RWPE1 (cell line): ENCODE data around the gene PCDHGC3.

Source experiments
- CTCF ChIA-PET: fragments of 350-600 bp; sonication (Branson Sonifier 250); formaldehyde crosslinking; extraction: SDS; loops from one replicate; lab custom pipeline; 2021; lab: Yijun Ruan, JAX
- POLR2A ChIA-PET: fragments of 400-600 bp; formaldehyde crosslinking; extraction: SDS; loops from one replicate; lab custom pipeline; 2020; ENCODE audit warnings: antibody characterized with exemption; ENCODE audit not compliant: low non-redundant PET; lab: Yijun Ruan, JAX
- DNase-seq: peaks from one replicate; pipeline ENCODE4 v3.0.0; 2012; ENCODE audit warnings: low spot score
- H3K27ac ChIP-seq: fragments of 450-650 bp; 2 replicates; pipeline ENCODE4 v1.5.1; 2017
- TF ChIP-seq, protein P1 (sequence below): fragments of 450-650 bp; conservative IDR thresholded peaks from 2 replicates; pipeline ENCODE4 v1.5.1; 2017; ENCODE audit warnings: low read depth, mild to moderate bottlenecking

Gene PCDHGC3

DNA sequence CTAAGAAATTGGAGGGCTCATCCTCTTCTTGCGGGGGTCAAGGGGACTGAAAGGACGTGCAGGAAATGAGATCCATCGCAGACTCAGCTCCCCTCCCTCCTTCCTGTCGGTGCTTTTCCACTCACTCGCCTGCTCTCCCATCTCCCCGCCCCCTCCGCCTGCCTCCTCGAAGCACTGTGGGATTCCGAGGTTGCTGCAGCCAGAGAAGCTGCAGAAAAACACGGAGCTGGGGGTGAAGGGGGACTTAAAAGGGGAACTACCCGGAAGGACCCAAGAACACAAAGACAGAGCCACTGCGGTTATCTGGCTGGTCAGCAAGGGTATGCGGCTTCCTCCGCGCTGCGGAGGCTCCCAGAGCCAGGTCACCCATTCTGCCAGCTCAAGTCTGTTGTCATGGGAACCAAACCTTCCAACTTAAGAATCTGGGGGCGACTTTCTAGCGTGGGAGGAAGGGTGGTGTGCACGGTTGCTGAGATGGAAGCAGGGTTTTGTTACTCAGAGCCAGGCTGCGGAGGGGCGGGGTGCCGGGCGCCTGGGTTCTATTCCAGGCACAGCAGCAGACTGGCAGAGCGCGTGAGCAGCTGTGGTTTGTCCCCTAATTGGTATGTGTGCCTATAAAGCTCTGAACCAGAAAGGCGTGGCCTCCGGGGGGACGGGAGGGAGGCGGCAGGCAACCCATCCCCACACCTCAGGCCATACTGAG is 38.0 kb downstream of the PCDHGC3 start:
- peak overlapping the region; percentile 99 for H3K27ac ChIP-seq
- peak; percentile 63 for DNase-seq
- CTCF ChIA-PET, result interaction anchor here (0.5 to 2.7 kb wide), 9 partner anchors 10 to 303 kb away, joined by 3 to 15 read pairs (median 5); partner anchors contain the start of genes PCDHGC4 and PCDHGC5
- TF ChIP-seq, protein P1, sequence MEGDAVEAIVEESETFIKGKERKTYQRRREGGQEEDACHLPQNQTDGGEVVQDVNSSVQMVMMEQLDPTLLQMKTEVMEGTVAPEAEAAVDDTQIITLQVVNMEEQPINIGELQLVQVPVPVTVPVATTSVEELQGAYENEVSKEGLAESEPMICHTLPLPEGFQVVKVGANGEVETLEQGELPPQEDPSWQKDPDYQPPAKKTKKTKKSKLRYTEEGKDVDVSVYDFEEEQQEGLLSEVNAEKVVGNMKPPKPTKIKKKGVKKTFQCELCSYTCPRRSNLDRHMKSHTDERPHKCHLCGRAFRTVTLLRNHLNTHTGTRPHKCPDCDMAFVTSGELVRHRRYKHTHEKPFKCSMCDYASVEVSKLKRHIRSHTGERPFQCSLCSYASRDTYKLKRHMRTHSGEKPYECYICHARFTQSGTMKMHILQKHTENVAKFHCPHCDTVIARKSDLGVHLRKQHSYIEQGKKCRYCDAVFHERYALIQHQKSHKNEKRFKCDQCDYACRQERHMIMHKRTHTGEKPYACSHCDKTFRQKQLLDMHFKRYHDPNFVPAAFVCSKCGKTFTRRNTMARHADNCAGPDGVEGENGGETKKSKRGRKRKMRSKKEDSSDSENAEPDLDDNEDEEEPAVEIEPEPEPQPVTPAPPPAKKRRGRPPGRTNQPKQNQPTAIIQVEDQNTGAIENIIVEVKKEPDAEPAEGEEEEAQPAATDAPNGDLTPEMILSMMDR, result no peak
- POLR2A ChIA-PET, result interaction anchor here (0.6 to 2.0 kb wide), 2 partner anchors 28 to 38 kb away, joined by 4 to 9 read pairs; partner anchors contain the start of gene PCDHGC3

DNA sequence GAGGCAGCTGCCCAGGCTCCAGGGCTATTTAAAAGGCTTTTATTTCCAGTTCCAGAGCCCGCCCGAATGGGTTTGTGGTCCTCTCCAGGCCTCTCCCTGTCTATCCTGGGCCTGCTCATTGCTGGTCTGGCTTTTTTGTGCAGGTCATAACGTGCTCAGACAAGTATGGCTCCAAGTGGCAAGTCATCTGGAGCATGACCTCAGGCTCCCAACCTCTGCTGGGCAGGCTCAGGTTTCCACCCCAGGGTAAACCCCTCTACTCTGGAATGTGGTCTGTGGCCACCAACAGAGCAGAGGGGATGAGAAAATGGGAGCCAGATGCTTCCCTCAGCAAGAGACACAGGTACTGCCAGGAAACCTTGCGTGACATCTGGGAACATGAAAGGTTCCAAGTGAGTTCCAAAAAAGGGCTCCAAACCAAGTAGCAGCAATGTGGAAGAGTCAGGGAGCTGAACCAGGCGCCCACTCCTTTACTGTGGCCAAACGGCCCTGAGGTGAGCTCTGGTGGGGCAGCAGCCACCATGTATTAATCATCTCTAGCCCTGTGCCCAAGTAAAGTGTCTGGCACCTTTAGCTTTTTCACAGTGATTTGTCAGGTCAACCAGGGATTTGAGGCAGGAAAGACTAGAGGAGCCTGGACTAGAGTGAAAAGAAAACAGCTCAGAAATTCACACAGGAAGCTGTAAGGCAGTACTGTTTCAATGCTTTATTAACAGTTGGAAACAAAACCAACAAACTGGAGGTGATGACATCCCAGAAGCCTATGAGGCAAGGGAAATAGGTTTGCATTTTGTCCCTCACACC is 38.8 kb downstream of the PCDHGC3 start:
- peak; percentile 97 for DNase-seq
- peak overlapping the region; percentile 99 for H3K27ac ChIP-seq
- ChIA-PET CTCF (interaction anchor here (0.5 to 2.7 kb wide), 12 partner anchors 10 to 1398 kb away, joined by 3 to 15 read pairs (median 5); partner anchors contain the start of genes PCDHGB7 and PCDHGC4), POLR2A (interaction anchor here (0.6 to 2.0 kb wide), 2 partner anchors 27 to 39 kb away, joined by 4 to 9 read pairs; partner anchors contain the start of gene PCDHGC3)
- TF ChIP-seq, protein P1, result no peak

DNA sequence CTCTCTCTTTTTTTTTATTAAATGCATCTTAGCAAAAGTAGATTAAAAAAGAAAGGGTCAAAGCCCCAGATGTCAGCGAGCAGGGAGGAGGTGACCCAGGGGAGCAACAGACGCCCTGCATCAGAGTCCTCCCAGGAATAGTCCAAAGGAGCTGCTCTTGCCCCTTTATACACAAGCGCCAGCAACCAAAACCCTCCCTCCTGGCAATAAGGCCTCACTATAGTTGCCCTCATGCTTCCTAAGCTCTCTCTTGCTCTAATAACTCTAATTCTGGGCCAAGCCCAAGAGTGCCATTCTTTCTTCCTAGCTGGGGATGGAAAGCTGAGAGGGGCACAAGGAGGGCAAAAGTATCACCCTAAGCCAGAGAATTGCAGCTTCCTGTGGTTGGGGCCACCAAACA is 39.4 kb downstream of the PCDHGC3 start:
- DNase-seq, result no peak
- POLR2A ChIA-PET, result interaction anchor here (2.0 kb wide), 1 partner anchor 39 kb away, joined by 9 read pairs; the partner anchor contains the start of gene PCDHGC3
- TF ChIP-seq, protein P1, result no peak
- CTCF ChIA-PET, result interaction anchor here (0.5 to 2.0 kb wide), 8 partner anchors 9 to 1398 kb away, joined by 3 to 9 read pairs (median 4); partner anchors contain the start of gene PCDHGB7
- H3K27ac ChIP-seq, result peak overlapping the region; percentile 99

DNA sequence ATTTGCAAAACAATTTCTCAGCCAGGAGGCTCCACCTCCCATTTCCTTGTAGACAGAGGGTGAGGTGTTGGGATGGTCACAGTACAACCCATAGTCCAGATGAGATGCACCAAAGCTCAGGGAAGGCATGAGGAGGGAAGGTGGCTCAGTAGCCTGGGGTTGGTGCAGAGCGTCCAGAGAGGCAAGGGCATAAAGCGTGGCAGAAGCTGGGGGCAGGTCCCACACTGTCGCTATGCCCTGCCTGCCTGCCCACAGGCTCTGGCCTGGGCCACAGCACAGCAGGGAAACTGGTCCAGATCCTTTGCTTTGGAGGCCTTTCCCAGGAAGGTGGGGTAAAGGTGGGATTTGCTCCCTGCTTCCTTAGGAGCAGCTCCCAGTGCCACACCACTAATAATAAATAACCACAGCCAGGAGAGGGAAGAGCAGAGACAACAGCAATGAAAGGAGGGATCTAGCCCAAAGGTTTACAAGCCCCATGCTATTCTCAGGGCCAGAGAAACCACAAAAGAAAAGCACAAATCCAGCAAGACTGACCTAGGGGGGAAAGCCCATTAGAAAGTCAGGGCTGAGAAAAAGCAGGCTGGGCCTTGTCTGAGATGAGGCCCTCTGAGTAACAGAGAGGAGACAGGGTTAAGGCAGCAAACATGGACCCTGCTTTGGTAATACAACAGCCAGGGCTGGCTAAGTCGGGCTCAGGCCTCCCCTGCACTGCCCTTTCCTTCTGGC is 40.3 kb downstream of the PCDHGC3 start:
- DNase-seq, result no peak
- CTCF ChIA-PET, result interaction anchor here (0.6 to 2.0 kb wide), 3 partner anchors 9 to 41 kb away, joined by 4 to 9 read pairs (median 5); no protein-coding TSS in a partner anchor
- POLR2A ChIA-PET, result no interaction called here
- peak overlapping the region; percentile 99 for H3K27ac ChIP-seq
- TF ChIP-seq, protein P1, result no peak

DNA sequence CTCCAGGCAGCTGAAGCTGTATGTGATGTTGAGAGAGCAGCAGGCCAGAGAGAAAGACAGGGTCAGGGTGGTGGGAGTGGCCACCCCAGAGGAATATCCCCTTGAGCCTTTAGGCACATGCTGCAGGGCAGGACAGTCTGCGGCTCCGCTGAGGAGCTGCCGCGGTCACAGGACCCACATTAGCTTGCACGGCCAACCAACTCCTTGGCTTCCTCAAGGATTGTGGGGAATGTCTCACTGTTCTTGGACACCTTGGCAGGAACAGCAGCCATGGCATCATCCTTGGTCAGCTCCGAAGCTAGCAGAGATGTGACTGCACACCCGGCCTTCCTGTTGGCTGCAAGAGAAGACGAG is 40.9 kb downstream of the PCDHGC3 start:
- ChIA-PET CTCF (interaction anchor here (1.4 kb wide), 1 partner anchor 8 kb away, joined by 4 read pairs; no protein-coding TSS in a partner anchor), POLR2A (no interaction called here)
- H3K27ac ChIP-seq, result peak overlapping the region; percentile 99
- TF ChIP-seq, protein P1, result no peak
- no peak for DNase-seq
